GM20000 (cell line): ENCODE results near the gene DAG1.

ENCODE experiments used
- DNase-seq: peaks from one replicate; pipeline ENCODE4 v3.0.0; 2012; ENCODE audit warnings: low spot score
- TF ChIP-seq, protein P1 (sequence below): IDR thresholded peaks from 2 replicates; pipeline ENCODE4 v1.5.1; 2012; ENCODE audit warnings: mild to moderate bottlenecking, control low read depth; ENCODE audit errors: extremely low read depth, missing control alignments

DAG1 gene

DNA sequence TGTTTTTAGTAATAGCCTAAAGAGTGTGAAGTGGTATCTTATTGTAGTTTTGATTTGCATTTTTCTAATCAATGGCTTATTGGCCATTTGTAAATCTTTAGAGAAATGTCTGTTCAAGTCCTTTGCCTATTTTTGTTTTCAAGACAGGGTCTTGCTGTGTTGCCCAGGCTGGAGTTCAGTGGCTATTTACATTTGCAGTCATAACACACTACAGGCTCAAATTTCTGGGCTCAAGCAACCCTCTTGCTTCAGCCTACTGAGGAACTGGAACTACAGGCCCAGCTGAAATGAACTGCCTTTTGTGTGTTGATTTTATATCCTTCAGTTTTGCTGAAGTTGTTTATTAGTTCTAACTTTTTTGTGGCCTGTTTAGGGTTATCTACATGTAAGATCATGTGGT is 112.1 kb downstream of the DAG1 start:
- TF ChIP-seq, protein P1, sequence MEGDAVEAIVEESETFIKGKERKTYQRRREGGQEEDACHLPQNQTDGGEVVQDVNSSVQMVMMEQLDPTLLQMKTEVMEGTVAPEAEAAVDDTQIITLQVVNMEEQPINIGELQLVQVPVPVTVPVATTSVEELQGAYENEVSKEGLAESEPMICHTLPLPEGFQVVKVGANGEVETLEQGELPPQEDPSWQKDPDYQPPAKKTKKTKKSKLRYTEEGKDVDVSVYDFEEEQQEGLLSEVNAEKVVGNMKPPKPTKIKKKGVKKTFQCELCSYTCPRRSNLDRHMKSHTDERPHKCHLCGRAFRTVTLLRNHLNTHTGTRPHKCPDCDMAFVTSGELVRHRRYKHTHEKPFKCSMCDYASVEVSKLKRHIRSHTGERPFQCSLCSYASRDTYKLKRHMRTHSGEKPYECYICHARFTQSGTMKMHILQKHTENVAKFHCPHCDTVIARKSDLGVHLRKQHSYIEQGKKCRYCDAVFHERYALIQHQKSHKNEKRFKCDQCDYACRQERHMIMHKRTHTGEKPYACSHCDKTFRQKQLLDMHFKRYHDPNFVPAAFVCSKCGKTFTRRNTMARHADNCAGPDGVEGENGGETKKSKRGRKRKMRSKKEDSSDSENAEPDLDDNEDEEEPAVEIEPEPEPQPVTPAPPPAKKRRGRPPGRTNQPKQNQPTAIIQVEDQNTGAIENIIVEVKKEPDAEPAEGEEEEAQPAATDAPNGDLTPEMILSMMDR: no peak
- no peak for DNase-seq
